ENCODE results near the gene NLRP1.

NLRP1 gene

DNA sequence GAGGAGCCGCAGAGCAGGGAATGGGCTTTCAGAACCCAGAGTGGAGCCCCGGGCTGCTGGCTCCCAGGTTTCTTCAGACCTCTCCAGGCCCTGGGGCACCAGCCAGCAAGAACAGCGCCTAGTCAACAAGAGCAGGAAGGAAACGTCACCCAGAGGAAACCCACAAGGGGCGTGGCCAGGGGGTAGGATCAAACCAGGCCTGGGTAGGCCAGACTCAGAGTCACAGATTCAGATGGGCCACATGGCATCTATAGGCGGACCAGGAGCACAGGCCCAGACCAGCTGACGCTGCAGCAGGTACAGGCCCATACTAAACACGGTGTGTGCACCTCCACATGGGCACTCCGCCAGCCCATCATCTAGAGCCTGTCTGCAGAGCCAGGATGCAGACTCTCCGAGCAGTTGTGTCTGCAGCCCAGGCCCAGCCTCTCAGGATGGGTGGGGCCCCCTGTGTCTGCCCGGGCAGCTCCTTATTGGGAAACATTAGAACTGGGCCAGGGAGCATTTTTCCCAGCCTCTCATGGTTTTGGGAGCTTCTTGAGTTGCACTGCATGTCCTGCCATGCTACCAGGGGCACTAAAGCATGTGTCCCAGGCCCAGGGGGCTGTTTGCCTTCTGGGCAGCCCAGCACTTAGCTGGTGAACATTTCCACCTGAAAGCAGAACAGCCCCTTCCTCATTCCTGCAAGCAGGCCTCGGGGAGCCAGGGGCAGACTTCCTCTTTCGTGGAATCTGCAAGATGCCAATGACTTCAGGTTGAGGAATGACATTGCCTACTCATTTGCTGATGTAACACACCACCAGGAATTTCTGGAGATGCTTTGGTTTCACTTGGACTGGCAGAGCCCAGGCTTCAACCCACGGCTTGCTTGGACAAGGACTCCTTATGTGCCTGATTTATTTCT, at the start of gene NLRP1:
Gene NLRP1 (minus strand): TSS at position 127 of the 904 bp plus-strand sequence. CDS start 552 bp downstream, outside the sequence.
- TF ChIP-seq ZNF274 (IDR thresholded peaks at IDR 0.05; ENCODE audit: low read depth, low read length), result no peak
- H3K4me3 ChIP-seq (ENCODE audit: low read length), result peak within 1 kb of the TSS; percentile 80; the same call in 1 of the 2 replicates

GRCh38 chr17:5631958-5632590, 47.8 kb upstream of the NLRP1 start:
- no peak for TF ChIP-seq ZNF274 (IDR thresholded peaks at IDR 0.05; ENCODE audit: low read depth, low read length)
- no peak overlapping the region for H3K4me3 ChIP-seq (ENCODE audit: low read length)

GRCh38 chr17:5630434-5630833, 46.1 kb upstream of the NLRP1 start:
- TF ChIP-seq ZNF274 (IDR thresholded peaks at IDR 0.05; ENCODE audit: low read depth, low read length), result no peak

DNA sequence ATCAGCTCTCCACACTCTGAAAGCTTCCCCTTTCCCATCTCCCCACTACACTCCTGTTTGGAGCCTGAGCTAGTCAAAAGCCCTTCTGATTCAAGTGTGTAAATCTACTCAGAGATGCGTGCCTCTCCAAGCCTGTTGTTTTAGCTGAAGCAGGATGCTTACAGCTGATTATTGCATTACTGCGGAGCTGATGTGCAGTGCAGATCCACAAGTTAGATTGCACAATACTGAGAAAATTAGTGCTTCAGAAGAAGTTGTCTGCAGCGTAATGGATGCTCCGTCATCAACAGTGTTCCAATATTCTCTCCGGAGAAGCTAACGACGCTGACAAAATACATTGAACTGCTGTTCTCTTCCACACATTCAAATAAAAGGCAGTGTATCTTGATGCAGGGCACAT, 44.8 kb upstream of the NLRP1 start:
- no peak overlapping the region for H3K4me3 ChIP-seq (ENCODE audit: low read length)
- TF ChIP-seq ZNF274 (IDR thresholded peaks at IDR 0.05; ENCODE audit: low read depth, low read length), result no peak

More at GRCh38 chr17:5630434-5630833, 46.1 kb upstream of the NLRP1 start:
- no peak overlapping the region for H3K4me3 ChIP-seq (ENCODE audit: low read length)

GRCh38 chr17:5628262-5628661, 44.0 kb upstream of the NLRP1 start:
- TF ChIP-seq ZNF274 (IDR thresholded peaks at IDR 0.05; ENCODE audit: low read depth, low read length), result no peak
- no peak overlapping the region for H3K4me3 ChIP-seq (ENCODE audit: low read length)

DNA sequence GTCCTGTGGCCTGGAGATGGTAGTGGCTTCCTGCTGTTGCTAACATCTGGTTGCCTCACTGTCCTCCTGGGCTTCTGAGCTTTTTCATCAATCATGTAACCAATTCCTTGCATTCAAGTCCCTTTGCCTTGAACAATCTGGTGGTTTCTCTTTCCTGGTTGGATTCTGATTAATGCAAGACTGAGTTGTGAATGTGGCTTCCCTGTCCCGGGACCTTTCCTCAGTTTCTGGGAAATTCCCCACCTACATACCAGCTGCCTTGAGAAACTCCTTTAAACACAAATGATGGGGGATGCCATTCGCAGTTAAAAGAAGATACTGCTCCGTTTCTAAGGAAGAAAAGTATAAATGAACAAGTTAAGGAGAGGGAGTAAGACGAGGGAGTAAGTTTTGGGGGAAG, 39.9 kb upstream of the NLRP1 start:
- TF ChIP-seq ZNF274 (IDR thresholded peaks at IDR 0.05; ENCODE audit: low read depth, low read length), result no peak
- no peak overlapping the region for H3K4me3 ChIP-seq (ENCODE audit: low read length)

DNA sequence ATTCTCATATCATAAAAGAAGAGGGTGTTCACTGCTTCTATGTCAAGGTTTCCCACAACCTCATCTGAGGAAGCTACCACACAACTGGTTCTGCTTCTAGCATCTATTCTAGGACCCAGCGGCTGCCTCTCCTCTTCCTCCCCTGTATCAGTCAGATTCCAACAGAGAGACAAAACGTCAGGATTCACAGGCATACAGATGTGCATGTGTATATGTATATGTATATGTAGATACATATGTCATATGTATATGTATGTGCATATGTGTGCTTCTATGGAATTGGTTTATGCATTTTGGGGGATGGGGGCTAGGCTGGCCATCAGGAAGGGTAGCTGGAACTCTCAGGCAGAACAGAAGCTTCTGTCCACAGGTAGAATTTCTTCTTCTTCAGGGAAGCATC, 37.4 kb upstream of the NLRP1 start:
- no peak for TF ChIP-seq ZNF274 (IDR thresholded peaks at IDR 0.05; ENCODE audit: low read depth, low read length)
- H3K4me3 ChIP-seq (ENCODE audit: low read length), result no peak overlapping the region

- no peak for TF ChIP-seq ZNF274 (IDR thresholded peaks at IDR 0.05; ENCODE audit: low read depth, low read length)
- no peak overlapping the region for H3K4me3 ChIP-seq (ENCODE audit: low read length)
These were observed 36.7 kb upstream of the NLRP1 start for GRCh38 chr17:5621026-5621425.

DNA sequence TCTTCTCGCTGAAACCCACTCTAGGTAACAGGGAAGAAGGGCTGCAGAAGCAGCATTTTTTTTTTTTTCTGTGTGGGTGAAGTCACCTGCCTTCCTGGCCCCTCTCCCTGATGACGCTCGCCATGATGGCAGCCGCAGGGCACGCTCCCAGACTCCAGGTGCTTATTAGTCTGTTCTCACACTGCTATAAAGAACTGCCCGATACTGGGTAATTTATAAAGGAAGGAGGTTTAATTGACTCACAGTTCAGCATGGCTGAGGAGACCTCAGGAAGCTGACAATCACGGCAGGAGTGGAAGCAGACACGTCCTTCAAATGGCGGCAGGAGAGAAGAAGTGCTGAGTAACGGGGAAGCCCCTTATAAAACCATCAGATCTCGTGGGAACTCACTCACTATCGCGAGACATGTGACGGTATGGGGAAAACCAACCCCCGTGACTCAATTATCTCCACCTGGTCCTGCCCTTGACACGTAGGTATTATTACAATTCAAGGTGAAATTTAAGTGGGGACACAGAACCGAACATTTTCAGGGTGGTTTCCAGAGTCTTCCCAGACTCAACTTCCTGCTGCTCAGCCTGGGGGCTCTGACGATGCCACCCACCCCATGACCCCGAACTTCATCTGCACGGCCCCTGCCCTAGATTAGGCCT, 34.9 kb upstream of the NLRP1 start:
- TF ChIP-seq ZNF274 (IDR thresholded peaks at IDR 0.05; ENCODE audit: low read depth, low read length), result no peak
- H3K4me3 ChIP-seq (ENCODE audit: low read length), result no peak overlapping the region

- H3K4me3 ChIP-seq (ENCODE audit: low read length), result no peak overlapping the region
- no peak for TF ChIP-seq ZNF274 (IDR thresholded peaks at IDR 0.05; ENCODE audit: low read depth, low read length)
These were observed 34.2 kb upstream of the NLRP1 start for GRCh38 chr17:5618476-5618875.

GRCh38 chr17:5615476-5615875, 31.2 kb upstream of the NLRP1 start:
- H3K4me3 ChIP-seq (ENCODE audit: low read length), result no peak overlapping the region
- no peak for TF ChIP-seq ZNF274 (IDR thresholded peaks at IDR 0.05; ENCODE audit: low read depth, low read length)

- TF ChIP-seq ZNF274 (IDR thresholded peaks at IDR 0.05; ENCODE audit: low read depth, low read length), result no peak
- H3K4me3 ChIP-seq (ENCODE audit: low read length), result no peak overlapping the region
These were observed 26.6 kb upstream of the NLRP1 start for GRCh38 chr17:5610956-5611355.

GRCh38 chr17:5608399-5609112, 24.2 kb upstream of the NLRP1 start:
- no peak for TF ChIP-seq ZNF274 (IDR thresholded peaks at IDR 0.05; ENCODE audit: low read depth, low read length)
- no peak overlapping the region for H3K4me3 ChIP-seq (ENCODE audit: low read length)

DNA sequence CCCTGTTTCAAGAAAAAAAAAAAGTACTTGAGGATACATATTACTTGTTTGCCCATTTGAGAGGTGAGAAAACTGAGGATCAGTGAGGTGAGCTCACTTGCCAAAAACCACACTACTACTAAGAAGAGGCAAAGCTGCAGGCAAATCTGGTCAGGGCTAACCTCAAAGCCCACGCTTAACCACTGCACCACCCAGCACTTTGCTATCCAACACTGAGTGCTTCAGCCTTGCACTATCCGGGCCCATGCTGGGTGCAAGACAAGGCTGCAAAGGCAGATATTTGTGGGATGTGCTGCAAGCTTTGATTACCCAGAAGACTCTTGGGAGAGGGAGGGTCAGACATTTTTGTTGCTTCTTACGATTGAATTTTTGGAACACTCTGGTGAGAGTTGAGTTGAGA, 23.6 kb upstream of the NLRP1 start:
- TF ChIP-seq ZNF274 (IDR thresholded peaks at IDR 0.05; ENCODE audit: low read depth, low read length), result no peak

More for the DNA sequence above, 23.6 kb upstream of the NLRP1 start:
- no peak overlapping the region for H3K4me3 ChIP-seq (ENCODE audit: low read length)
